ENCODE measurements around the gene HOXD12. TPM values are rescaled to one million over a fixed set of nuclear protein-coding genes. Genes with fewer than 3 reads are reported as not detected.

Gene HOXD12
- total and polyA plus RNA-seq, 5 donors: not detected

DNA sequence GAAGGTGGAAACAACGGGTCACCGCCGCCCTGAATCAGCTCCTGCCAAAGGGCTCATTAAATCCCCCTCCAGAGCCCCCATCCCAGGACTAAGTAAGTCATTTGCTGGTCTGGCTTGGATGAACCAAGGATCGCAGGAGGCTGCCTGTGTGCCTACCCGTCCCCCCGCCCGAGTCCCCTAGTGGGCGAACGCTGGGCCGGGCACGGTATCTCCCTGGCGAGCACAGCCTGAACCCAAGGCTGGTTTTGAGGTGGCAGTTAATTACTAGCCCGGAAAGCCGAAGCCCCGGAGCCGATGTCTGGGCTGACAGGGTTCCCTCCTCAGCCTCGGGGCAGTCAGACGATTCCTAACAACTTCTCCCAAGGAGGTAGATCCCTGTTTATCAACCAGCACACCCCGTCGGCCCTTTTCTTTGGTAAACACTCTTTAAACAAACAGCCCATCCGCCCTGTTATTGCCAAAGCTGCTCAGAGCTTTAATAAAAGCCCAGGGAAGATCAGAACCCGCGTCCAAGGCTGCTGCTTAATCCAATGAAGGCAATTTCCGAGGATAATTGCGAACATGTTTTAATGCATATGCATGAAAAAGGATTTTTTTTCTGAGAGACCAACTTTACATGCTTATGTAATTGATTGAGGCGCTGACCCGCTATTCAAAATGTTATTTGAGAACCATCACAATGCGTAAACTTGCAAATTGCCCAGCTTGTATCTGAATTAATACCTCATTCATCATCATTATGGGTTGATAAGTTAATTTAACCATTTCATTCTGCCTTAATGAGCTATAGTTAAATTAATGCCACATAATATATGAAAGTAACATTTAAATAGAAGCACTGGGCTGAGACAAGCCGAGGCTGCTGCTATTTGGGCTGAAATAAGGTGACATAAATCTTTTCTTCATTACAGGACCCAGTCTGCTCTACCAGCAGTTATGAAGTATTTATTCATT is 26.4 kb upstream of the HOXD12 start:
- Histone ChIP-seq H3K9me3 (ENCODE audit: control insufficient read depth, low read length) (no peaks in the 10 kb centered on the region), H3K4me1 (ENCODE audit: control insufficient read depth, insufficient read depth, low read length) (no peaks in the 10 kb centered on the region), H3K27ac (ENCODE audit: low read length) (no peak overlapping the region), H3K4me3 (ENCODE audit: low read length) (no peak overlapping the region), H3K27me3 (ENCODE audit: control insufficient read depth, insufficient read depth) (peaks cover 9% of the 10 kb centered on the region)
- DNase-seq: no peak
- WGBS: 5% methylated on average over 29 of the region's 29 CpGs
- ATAC-seq: no peak
- intact Hi-C loops (cut with DNase I): no loop called here

DNA sequence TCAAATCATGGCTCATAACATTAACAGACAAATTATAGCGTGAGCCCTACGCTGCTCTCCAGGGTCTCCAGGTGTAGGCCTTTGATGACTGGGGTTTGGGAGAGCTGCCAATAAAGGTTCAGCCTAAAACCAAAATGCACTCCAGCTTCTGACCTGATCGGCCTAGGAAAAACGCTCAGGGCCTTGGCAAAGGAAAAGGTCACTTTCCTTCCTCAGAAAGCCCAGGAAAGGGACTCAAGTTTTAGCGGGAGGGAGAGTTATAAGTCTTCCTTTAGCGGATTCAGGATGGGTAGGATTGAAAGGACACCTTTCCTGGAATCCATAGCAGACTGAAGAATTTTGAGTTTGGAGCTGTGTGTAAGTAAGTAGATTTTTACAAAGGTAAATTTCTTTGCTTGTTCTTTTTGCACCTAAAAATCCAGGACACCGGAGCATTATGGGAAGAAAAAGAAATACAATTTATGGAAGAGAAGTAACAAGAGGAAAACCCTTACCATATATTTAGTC is 24.6 kb upstream of the HOXD12 start:
- intact Hi-C loops (cut with DNase I): no loop called here
- H3K4me1 ChIP-seq (ENCODE audit: control insufficient read depth, insufficient read depth, low read length): peaks cover 2% of the 10 kb centered on the region
- no peak for DNase-seq
- ATAC-seq: no peak
- H3K27me3 ChIP-seq (ENCODE audit: control insufficient read depth, insufficient read depth): peaks cover 9% of the 10 kb centered on the region
- H3K9me3 ChIP-seq (ENCODE audit: control insufficient read depth, low read length): no peaks in the 10 kb centered on the region
- no peak overlapping the region for H3K27ac ChIP-seq (ENCODE audit: low read length)
- 26% methylated on average over 7 of the region's 7 CpGs for WGBS
- H3K4me3 ChIP-seq (ENCODE audit: low read length): no peak overlapping the region

DNA sequence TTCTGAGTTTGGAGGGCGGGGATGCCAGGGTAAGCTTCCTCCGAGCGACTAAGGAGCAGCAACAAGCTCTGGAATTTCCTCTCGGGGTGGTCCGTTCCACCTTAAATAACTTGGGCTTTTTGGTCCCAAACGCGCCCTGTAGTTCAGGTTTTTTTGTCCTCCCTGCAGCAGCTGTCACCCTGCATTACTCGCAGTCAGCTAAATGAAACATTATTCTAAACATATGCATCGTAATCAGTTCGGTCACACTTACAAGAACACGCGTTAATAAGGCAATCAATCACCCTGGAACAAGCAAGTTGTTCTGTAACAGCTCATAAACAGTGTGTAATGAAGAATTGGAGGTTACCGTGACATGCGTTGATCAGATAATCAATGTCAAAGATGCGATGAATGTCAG is 24.1 kb upstream of the HOXD12 start:
- Histone ChIP-seq H3K4me3 (ENCODE audit: low read length) (no peak overlapping the region), H3K27me3 (ENCODE audit: control insufficient read depth, insufficient read depth) (peaks cover 9% of the 10 kb centered on the region), H3K4me1 (ENCODE audit: control insufficient read depth, insufficient read depth, low read length) (peaks cover 2% of the 10 kb centered on the region), H3K27ac (ENCODE audit: low read length) (no peak overlapping the region), H3K9me3 (ENCODE audit: control insufficient read depth, low read length) (no peaks in the 10 kb centered on the region)
- intact Hi-C loops (cut with DNase I): no loop called here
- 7% methylated on average over 15 of the region's 15 CpGs for WGBS
- DNase-seq: no peak
- no peak for ATAC-seq

DNA sequence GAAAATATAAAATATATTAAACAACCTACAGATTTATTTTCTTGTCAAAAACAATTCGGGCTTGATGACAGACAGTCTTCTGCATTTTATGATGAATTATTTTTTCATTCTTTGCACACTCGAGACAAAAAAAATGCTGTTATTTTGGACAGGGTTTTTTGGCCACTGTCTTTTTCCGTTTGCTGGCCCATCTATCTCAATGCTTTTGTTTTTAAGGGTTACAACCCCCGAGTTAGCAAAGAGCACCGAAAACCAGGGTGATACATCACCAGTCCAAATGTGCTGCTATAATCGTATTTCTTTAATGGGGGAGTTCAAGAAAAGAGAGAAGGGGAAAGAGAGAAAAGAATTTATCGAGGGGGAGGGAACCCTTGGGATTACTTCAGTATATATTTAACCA is 23.5 kb upstream of the HOXD12 start:
- H3K4me3 ChIP-seq (ENCODE audit: low read length): no peak overlapping the region
- WGBS: 18% methylated on average over 7 of the region's 7 CpGs
- no peaks in the 10 kb centered on the region for H3K9me3 ChIP-seq (ENCODE audit: control insufficient read depth, low read length)
- peaks cover 9% of the 10 kb centered on the region for H3K27me3 ChIP-seq (ENCODE audit: control insufficient read depth, insufficient read depth)
- no peak for DNase-seq
- peaks cover 2% of the 10 kb centered on the region for H3K4me1 ChIP-seq (ENCODE audit: control insufficient read depth, insufficient read depth, low read length)
- intact Hi-C loops (cut with DNase I): no loop called here
- no peak for ATAC-seq
- no peak overlapping the region for H3K27ac ChIP-seq (ENCODE audit: low read length)

DNA sequence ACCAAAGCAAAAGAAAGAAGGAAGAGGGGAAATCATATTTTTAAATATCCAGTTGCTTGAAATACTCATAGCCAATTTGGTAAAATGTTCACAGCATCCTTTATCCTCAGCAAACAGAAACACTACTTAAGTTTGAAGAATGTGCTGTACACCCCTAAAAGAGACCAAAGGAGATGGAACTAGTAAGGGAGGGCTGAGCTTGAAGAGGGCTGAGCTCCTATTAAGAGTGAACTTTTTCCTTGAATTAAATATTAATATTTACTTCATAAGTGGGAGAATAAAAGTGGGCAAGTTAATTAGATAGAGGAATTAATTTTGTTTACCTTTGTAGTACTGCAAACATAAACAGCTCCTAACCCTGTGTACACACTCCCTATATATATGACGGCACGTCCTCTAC is 22.8 kb upstream of the HOXD12 start:
- Histone ChIP-seq H3K27ac (ENCODE audit: low read length) (no peak overlapping the region), H3K27me3 (ENCODE audit: control insufficient read depth, insufficient read depth) (peaks cover 9% of the 10 kb centered on the region), H3K9me3 (ENCODE audit: control insufficient read depth, low read length) (no peaks in the 10 kb centered on the region), H3K4me1 (ENCODE audit: control insufficient read depth, insufficient read depth, low read length) (peaks cover 2% of the 10 kb centered on the region), H3K4me3 (ENCODE audit: low read length) (no peak overlapping the region)
- intact Hi-C loops (cut with DNase I): no loop called here
- ATAC-seq (no peak), DNase-seq (no peak)
- WGBS: 17% methylated on average over 2 of the region's 2 CpGs

DNA sequence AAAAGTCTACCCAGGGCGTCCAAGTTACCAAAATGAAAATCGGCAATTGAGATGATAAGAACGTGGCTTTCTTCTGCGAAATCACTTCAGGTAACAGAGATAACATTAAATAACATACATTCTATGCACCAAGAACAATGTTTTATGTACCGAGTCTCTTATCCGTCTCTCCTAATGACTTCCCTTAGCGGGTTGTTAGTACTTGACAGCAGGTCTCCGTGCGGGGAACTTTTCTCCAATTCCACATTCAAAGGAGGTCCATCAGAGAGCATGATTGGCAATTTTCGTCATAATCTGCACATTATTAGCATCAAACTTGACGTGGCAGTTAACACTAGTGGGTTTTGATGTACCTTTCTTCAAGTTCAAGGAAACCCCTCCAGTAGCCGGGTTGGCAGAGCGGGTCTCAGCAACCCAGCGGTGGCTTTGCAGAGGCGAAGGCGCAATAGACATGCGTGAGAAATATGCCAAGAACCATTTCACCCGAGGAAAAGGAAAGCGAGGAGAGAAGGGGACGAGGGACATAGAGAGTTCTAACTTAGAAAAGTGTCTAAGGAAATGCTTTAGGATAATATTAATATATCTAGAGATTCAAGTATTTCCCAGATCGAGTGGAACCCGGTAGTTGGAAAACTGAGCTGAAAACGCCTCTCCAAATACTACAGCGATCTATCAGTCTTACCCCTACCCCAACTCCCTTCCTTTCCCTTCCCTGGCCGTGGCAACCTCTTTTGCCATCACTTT is 20.9 kb upstream of the HOXD12 start:
- WGBS: 5% methylated on average over 25 of the region's 25 CpGs
- Histone ChIP-seq H3K4me1 (ENCODE audit: control insufficient read depth, insufficient read depth, low read length) (peaks cover 2% of the 10 kb centered on the region), H3K9me3 (ENCODE audit: control insufficient read depth, low read length) (no peaks in the 10 kb centered on the region), H3K27me3 (ENCODE audit: control insufficient read depth, insufficient read depth) (peaks cover 9% of the 10 kb centered on the region), H3K27ac (ENCODE audit: low read length) (no peak overlapping the region), H3K4me3 (ENCODE audit: low read length) (no peak overlapping the region)
- DNase-seq: no peak
- intact Hi-C loops (cut with DNase I): no loop called here
- no peak for ATAC-seq

DNA sequence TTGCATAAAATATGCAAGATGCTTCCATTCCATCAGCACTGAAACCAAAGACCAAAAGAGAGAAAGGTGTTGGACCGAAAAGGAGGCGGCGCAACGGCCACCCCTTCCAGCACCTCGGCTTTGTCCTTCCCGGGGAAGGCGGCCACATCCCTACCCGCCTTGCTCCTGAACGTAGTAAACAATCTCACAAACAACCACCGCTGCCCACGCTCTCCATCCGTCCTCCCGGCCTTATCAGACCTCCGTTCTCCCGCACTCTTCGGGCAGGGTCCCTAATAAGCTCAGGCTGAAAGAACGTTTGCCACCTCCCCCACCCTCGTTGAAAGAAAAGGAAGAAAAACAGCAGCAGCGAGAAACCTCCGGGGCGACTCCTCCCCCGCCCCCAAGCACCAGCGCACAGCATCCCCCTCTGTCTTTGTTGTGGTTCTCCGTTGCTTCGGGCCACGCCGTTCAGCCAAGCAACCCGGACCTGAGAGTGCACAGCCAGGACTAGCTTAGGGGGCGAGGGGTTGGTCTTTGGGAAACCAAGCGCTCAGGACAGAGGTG is 20.2 kb upstream of the HOXD12 start:
- Histone ChIP-seq H3K4me1 (ENCODE audit: control insufficient read depth, insufficient read depth, low read length) (peaks cover 2% of the 10 kb centered on the region), H3K9me3 (ENCODE audit: control insufficient read depth, low read length) (no peaks in the 10 kb centered on the region), H3K4me3 (ENCODE audit: low read length) (peak overlapping the region; percentile 46), H3K27ac (ENCODE audit: low read length) (no peak overlapping the region), H3K27me3 (ENCODE audit: control insufficient read depth, insufficient read depth) (peaks cover 9% of the 10 kb centered on the region)
- intact Hi-C loops (cut with DNase I): no loop called here
- ATAC-seq (no peak), DNase-seq (no peak)
- 5% methylated on average over 30 of the region's 30 CpGs for WGBS

DNA sequence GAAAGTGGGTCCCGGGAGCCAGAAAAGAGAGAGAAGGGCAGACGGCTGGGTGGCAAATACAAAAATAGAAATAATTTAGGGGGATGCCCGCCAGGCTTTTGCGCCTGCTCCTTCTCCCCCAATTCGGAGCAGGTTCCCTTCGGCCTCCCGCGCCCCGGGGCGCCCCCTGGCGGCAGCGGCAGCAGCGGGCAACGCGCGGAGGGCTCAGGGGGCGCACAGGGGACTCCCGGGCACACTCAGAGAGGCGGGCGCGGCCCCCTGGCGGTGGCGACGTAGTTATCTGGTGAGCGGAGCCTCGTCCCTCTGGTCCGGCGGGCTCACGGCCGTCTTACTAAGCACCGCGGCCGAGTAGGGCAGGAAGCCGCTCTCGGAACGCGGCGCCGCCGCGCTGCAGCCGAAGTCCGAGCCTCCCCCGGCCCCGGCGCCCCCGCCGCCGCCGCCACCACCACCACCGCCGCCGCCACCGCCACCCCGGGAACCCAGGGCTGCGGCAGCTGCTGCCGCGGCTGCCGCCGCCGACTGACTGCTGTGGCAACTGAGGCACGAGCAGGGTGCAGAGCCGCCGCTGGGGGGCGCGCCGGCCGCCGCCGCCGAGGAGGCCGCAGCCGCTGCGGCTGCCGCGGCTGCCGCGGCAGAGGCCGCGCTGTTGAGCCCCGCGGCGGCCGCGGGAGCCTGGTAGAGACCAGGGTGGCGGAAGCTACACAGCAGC is 19.6 kb upstream of the HOXD12 start:
- ATAC-seq: peak in 1 of 2 donors; percentile 45
- WGBS: 2% methylated on average over 86 of the region's 86 CpGs
- H3K9me3 ChIP-seq (ENCODE audit: control insufficient read depth, low read length): no peaks in the 10 kb centered on the region
- peaks cover 9% of the 10 kb centered on the region for H3K27me3 ChIP-seq (ENCODE audit: control insufficient read depth, insufficient read depth)
- H3K4me1 ChIP-seq (ENCODE audit: control insufficient read depth, insufficient read depth, low read length): peaks cover 2% of the 10 kb centered on the region
- H3K27ac ChIP-seq (ENCODE audit: low read length): no peak overlapping the region
- DNase-seq: peak in 2 of 3 donors; percentile 62 to 71
- H3K4me3 ChIP-seq (ENCODE audit: low read length): peak overlapping the region; percentile 46
- intact Hi-C loops (cut with DNase I): no loop called here

DNA sequence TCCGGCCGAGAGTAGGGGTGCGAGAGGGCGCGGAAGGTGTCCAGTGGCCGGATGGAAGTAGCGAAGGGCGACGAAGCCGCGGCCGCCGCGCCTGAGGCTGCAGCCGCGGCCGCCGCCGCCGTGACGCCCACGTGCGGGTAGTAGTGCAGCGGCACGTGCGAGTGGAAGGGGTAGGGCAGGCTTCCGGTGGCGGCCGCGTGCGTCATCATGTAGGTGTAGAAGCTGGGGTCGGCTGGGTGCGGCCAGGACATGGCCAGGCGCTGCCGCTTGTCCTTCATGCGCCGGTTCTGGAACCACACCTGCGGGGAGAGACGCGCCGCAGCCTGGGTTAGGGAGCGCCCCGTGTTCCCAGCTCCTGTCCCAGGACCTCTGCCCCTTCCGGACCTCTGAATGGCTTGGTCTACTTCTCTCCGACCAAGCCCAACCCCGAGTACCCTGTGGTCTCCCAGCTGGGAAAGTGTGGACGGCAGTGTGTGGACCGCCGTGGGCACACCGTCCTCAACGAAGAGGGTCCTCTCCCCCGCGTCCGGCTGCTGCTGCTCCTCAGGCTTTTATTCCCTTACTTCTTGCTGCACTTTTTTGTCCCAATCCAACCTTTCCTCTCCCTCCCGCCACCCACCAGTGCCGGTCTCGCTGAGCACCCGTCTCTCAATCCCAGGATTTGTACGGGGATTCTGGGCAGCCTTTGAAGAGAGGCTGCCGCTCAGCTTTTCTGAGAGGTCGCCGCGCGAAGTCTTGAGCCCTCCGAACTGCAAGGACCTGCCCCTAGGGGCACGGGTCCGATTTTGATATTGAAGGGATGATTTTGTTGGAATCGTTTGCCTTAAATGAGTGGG is 18.8 kb upstream of the HOXD12 start:
- no peak overlapping the region for H3K27ac ChIP-seq (ENCODE audit: low read length)
- DNase-seq: peak in 1 of 3 donors; percentile 61
- peaks cover 9% of the 10 kb centered on the region for H3K27me3 ChIP-seq (ENCODE audit: control insufficient read depth, insufficient read depth)
- H3K9me3 ChIP-seq (ENCODE audit: control insufficient read depth, low read length): no peaks in the 10 kb centered on the region
- peaks cover 2% of the 10 kb centered on the region for H3K4me1 ChIP-seq (ENCODE audit: control insufficient read depth, insufficient read depth, low read length)
- ATAC-seq: no peak
- peak overlapping the region; percentile 46 for H3K4me3 ChIP-seq (ENCODE audit: low read length)
- intact Hi-C loops (cut with DNase I): no loop called here
- WGBS: 6% methylated on average over 68 of the region's 68 CpGs

DNA sequence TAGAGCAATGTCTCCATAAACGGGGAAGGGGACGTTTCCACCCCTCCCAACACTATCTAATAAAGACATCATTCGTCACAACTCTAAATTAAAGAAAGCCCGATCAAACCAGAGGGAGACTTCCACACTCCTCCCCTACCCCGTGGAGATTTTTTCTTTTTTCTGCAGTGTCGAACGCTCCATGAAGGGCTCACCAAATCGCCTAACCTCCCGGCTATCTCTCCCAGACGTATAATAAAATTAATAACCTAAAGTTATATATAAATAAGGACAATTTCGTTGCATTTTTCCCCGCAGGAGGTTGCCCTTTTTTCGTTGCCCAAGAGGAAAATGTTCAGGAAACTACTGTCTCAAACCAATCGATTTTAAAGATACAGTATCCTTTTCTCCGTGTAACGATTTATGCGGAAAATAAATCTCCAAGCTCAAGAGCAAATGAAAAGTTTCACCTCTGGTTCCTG is 18.2 kb upstream of the HOXD12 start:
- peaks cover 7% of the 10 kb centered on the region for H3K27me3 ChIP-seq (ENCODE audit: control insufficient read depth, insufficient read depth)
- H3K4me3 ChIP-seq (ENCODE audit: low read length): no peak overlapping the region
- DNase-seq: no peak
- 9% methylated on average over 17 of the region's 17 CpGs for WGBS
- H3K9me3 ChIP-seq (ENCODE audit: control insufficient read depth, low read length): no peaks in the 10 kb centered on the region
- intact Hi-C loops (cut with DNase I): no loop called here
- no peak overlapping the region for H3K27ac ChIP-seq (ENCODE audit: low read length)
- H3K4me1 ChIP-seq (ENCODE audit: control insufficient read depth, insufficient read depth, low read length): peaks cover 2% of the 10 kb centered on the region
- no peak for ATAC-seq

Data from right cardiac atrium (tissue), 5 donors.